Stimulated activated CD4-positive, alpha-beta T cell treated with anti-CD3 and anti-CD28 coated beads, TNF-alpha, amount 100 ng/mL, for 48 hours (primary cell): ENCODE results near the gene CTNNA3.

ENCODE experiments used
- DNase-seq, 3 donors: peaks; one replicate each; pipeline ENCODE4 v3.0.0-alpha.2; 2020; ENCODE audit warnings: low read depth in 3 of 3

Gene CTNNA3

GRCh38 chr10:65945061-65945460 is 1750.9 kb downstream of the CTNNA3 start:
- no peak for DNase-seq

- no peak for DNase-seq
These were observed 1752.5 kb downstream of the CTNNA3 start for GRCh38 chr10:65943451-65943850.

GRCh38 chr10:65940816-65941662 is 1755.0 kb downstream of the CTNNA3 start:
- DNase-seq = no peak

- no peak for DNase-seq
These were observed 1755.9 kb downstream of the CTNNA3 start for GRCh38 chr10:65940105-65940504.

DNA sequence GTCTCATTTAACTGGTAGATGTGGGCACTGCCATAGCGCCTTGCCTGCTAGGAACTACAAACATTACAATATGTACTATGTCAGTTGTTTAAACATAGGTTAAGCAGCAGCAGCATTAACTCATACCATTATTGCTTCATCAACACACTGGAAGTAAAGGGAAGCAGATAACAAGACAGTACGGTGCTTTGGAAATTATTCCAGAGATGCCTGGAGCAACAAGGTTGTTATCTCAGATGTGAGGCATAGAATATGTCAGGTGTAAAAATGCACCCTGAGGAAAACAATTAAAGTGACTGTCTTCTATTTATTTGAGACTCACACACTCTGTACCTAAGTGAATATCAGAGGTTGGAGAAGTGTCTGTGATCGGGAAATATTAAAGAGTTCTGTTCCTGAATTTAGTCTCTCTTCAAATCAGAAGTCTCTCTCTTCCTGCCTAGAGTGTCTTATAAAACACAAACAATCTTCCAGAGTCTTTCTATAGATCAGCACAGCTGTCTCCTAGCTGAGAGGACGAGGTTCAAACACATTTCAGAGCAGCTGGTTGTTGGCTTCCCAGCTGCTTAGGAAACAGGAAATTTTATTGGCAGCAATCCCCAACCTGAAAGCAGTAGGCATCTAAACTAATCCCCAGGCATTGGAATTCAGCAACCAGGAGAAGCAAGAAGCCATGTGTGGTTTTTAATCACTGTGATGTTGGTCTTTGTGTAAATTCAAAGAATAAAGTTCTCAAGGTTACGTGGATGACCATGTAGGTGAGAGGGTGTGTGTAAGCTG is 1764.5 kb downstream of the CTNNA3 start:
- no peak for DNase-seq

DNA sequence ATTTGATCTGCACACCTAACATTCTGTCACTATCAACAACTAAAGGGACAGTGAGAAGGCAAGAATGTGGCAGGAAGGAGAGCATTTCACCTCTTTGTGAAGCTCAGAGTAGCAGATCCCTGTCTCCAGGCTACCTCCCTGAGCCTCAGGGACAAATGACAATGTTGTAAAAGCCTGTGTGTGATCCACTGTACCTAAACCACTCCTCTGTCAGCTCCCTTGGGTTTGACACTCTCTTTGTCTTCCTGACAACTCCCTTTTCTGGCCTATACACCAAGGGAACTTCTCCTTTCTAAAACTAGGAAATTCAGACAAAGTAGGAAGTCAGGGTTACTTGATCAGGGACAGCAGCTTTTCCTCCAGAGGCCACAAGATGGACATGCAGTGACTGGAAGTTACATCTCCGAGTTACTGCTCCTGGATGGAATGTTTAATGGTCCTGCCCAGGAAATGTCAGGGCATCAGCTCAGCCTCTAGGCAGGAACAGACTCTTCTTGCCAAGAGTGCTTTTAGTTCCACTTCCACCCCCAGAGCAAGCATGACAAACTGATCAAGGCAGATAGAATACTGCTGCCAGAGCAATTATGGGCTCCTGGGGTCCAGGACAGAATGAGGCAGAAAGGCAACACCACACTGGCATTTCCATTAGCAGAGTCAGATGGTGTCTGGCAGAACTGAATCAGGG is 1784.7 kb downstream of the CTNNA3 start:
- no peak for DNase-seq

GRCh38 chr10:65910209-65910608 is 1785.8 kb downstream of the CTNNA3 start:
- no peak for DNase-seq

DNA sequence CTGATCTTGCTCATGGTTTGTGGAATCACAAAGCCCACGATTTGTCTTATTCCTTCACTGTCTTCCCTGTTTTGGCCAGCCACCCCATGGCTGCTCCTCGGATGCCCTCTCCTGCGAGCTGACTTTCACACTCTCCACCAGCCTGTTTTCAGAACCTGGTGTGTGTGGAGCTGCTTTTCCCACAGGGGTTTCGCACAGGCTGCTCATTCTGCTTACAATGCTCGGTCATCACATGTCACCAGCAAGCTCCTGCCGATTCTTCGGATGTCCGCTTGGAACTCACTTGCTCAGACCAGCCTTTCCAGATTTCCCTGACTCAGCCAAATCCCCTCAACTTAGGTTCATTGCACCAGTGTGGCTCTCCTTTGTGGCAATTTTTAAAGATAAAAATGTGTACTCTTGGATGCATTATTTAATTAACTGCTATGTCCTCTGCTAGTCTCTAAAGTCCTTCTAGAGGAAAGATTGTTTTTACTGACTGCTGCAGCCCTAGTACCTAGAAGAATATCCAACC is 1788.7 kb downstream of the CTNNA3 start:
- no peak for DNase-seq

DNA sequence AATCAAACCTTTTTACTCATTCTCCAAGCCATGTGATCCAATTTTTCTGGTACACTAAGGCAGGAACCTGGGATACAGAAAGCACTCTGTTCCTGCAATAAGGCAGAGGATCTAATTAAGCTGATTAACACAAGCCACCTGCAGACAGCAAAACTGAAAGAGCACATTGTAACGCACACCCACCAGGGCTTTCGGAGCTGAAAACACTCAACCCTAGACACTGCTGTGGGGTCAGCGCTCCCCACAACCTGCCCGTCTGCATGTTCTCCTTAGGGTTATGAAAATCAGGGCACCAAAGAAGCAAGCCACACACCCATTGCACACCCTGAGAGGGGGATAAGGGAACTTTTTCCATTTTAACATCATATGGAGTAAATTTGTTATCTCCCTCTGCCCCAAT is 1792.4 kb downstream of the CTNNA3 start:
- no peak for DNase-seq

DNA sequence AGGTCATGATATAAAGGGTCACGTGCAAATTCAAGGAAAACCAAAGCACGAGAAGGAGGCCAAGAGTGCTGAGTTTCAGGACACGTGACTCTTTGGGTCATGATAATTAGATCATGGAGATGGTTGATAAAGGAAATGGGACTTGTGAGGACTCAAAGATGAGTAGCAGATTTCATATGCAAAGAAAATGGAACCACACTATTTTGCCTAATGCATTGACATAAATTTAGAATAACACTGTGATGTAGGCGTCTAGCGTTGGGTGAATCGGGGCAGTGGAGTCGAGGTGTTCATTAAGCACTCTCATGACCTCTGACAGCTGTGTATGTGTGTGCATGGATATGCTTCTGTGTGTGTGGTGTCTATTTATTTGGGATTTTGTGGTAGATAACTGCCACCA is 1795.7 kb downstream of the CTNNA3 start:
- no peak for DNase-seq

DNA sequence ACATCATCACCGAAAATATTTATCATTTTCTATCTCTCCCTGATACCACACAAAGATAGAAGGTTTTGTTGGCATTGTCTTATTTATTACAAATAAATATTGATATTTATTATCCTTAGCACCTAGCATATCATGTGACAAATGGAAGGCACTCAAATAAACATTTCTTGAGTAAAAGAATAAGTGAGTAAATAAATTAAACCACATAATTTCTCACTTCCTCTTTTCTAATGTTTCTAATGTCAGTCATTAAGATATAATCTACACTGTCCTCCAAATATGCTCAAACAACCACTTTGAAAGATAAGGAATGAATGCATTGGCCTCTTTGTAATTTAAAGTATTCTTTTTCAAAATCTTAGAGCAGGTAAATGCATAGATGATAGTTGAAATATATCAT is 1797.9 kb downstream of the CTNNA3 start:
- no peak for DNase-seq

GRCh38 chr10:65894961-65895360 is 1801.0 kb downstream of the CTNNA3 start:
- DNase-seq = no peak

DNA sequence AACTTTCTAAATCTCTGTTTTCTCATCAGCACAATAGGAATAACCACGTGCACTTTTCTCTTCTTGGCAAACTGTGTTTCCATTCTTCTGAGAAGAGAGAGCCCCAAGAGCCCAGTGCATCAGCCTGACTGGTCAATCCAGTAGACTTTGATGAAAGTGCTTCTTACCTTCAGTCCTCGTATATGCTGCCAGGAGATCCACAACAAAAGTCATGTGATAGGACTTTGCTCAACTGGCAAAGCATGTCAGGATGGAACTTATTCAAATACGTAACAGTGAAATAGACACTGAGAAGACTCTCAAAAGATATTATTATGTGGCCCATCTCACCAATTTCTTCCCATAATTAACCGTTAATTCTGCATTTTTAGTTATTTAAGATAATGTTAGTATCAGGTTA is 1801.6 kb downstream of the CTNNA3 start:
- no peak for DNase-seq

DNA sequence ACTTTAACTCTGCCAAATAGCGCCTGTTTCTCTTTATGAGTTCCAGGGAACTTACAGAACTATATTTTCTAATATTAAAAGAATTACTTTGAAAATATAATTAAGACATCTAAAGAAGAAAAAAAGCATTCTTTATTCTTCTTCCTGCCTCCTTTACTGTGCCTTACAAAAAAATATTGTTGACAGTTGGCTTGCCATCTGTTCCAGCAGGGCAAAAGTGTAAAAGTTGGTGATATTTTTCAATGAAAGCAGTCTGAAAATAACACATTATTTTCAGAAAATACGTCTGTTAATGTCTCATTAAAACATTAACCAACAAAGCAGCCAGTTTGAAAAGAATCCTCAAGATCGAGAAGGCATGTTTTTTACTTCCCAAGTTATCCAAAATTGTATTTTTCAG is 1802.3 kb downstream of the CTNNA3 start:
- DNase-seq = no peak

DNA sequence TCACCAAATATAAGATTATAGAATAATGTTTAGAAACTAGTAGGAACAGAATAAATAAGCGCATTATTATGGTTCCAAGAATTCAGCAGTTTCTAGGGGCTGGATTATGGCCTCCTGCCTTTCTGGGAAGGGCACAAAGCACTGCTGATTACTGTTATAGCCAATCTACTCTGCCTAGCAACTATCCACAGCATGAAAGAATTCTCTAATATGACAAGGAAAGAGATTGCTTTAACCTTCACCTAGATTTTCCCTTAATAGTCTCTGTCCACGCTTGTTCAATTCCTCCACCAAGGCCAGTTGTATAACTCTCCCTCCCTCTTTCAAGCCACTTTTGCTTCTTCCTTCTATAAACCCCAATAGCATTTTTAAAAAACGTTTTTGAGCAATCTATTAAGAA is 1803.7 kb downstream of the CTNNA3 start:
- no peak for DNase-seq

GRCh38 chr10:65891073-65891981 is 1804.7 kb downstream of the CTNNA3 start:
- no peak for DNase-seq

- no peak for DNase-seq
These were observed 1831.5 kb downstream of the CTNNA3 start for GRCh38 chr10:65864529-65864928.

DNA sequence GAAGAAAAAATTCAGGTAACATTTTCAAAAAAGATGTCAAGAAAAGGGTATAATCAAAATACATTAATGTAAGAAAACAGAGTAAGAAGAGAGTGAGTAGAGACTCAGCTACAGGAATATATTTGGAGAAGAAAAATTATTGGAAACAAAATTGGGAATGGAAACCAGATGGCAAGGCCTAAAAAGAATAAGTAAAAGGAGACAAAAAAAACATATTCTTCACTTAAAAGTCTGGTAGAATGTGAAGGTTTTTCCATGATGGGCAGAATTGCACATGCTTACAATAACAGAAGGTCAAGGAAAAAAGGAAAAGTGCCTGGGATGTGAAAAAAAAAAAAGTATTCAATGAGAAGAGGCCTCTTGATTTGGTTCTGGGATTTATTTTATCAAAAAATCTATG is 1832.0 kb downstream of the CTNNA3 start:
- DNase-seq = no peak
